ENCODE results near the gene DPH5. TPM values are rescaled to one million over a fixed set of nuclear protein-coding genes. Genes with fewer than 3 reads are reported as not detected.
"Not testable (repeated sequence)": the region's sequence is repeated elsewhere in the genome, so short reads cannot be mapped to it uniquely, and the experiment has no call there.

The DPH5 gene
- total RNA-seq, 4 donors from 2014 or later = 8.1 to 22.2 (median 16.4) TPM

- TF ChIP-seq CTCF (IDR thresholded peaks at IDR 0.05) = no peak
- no peak for TF ChIP-seq POLR2A (IDR thresholded peaks at IDR 0.05)
- 82 to 83% methylated on average over 5 of the region's 5 CpGs for WGBS, 2 donors
- Histone ChIP-seq H3K27me3 (no peaks in the 10 kb centered on the region), H3K27ac (no peak overlapping the region), H3K4me1 (peaks cover 0 to 12% (median 0%) of the 10 kb centered on the region in 3 donors), H3K9me3 (no peaks in the 10 kb centered on the region), H3K36me3 (peaks cover 0 to 21% (median 0%) of the 10 kb centered on the region in 3 donors), H3K4me3 (no peak overlapping the region)
- intact Hi-C loops (cut with DNase I) = no loop called here
- DNase-seq = no peak
Observed at GRCh38 chr1:100959502-100960060, 66.0 kb downstream of the DPH5 start.

DNA sequence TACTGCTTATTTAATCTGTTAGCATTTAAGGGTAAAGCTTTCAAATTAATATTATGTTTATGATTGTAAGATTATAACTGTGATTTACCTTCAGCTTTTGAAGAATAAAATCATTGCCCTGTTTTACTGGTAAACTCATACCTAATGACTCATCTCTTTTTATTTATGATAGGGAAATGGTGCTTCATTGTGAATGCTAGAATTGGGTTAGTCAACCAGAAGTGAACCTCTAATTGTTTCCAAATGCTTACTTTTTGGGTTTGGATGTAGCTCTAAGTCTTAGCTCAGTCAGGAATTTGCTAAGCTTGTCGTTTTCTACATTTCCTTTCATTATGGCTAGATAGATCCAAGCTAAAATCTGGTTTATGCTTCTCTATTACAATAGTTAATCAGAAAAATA lies 70.3 kb downstream of the DPH5 start:
- H3K27me3 ChIP-seq = no peaks in the 10 kb centered on the region
- H3K36me3 ChIP-seq = peaks cover 0 to 12% (median 0%) of the 10 kb centered on the region in 3 donors
- intact Hi-C loops (cut with DNase I) = no loop called here
- no peak for DNase-seq
- no peak overlapping the region for H3K27ac ChIP-seq
- no peaks in the 10 kb centered on the region for H3K9me3 ChIP-seq
- TF ChIP-seq POLR2A (IDR thresholded peaks at IDR 0.05) (no peak), CTCF (IDR thresholded peaks at IDR 0.05) (no peak)
- peaks cover 0 to 33% (median 4%) of the 10 kb centered on the region in 3 donors for H3K4me1 ChIP-seq
- 29 to 36% methylated on average over 1 of the region's 1 CpG for WGBS, 2 donors
- no peak overlapping the region for H3K4me3 ChIP-seq

GRCh38 chr1:100953960-100954730 lies 71.4 kb downstream of the DPH5 start:
- intact Hi-C loops (cut with DNase I) = no loop called here
- WGBS, 2 donors = 82 to 88% methylated on average over 2 of the region's 2 CpGs
- no peaks in the 10 kb centered on the region for H3K9me3 ChIP-seq
- no peak for DNase-seq
- TF ChIP-seq POLR2A (IDR thresholded peaks at IDR 0.05) (no peak), CTCF (IDR thresholded peaks at IDR 0.05) (no peak)
- H3K27ac ChIP-seq = no peak overlapping the region
- H3K4me1 ChIP-seq = peaks cover 9 to 45% (median 16%) of the 10 kb centered on the region in 3 donors
- no peaks in the 10 kb centered on the region for H3K27me3 ChIP-seq
- H3K36me3 ChIP-seq = peaks cover 0 to 12% (median 0%) of the 10 kb centered on the region in 3 donors
- no peak overlapping the region for H3K4me3 ChIP-seq

GRCh38 chr1:100952970-100953369 lies 72.6 kb downstream of the DPH5 start:
- DNase-seq; H3K27me3 ChIP-seq; H3K9me3 ChIP-seq; intact Hi-C loops (cut with DNase I); H3K4me3 ChIP-seq: not testable (repeated sequence)
- H3K4me1 ChIP-seq = peaks cover 11 to 53% (median 21%) of the 10 kb centered on the region in 3 donors
- H3K27ac ChIP-seq = peak overlapping the region in 3 of 4 donors; percentile 27 to 43 (median 40)
- 38 to 55% methylated on average over 1 of the region's 1 CpG for WGBS, 2 donors
- H3K36me3 ChIP-seq = peaks cover 0 to 12% (median 0%) of the 10 kb centered on the region in 3 donors

DNA sequence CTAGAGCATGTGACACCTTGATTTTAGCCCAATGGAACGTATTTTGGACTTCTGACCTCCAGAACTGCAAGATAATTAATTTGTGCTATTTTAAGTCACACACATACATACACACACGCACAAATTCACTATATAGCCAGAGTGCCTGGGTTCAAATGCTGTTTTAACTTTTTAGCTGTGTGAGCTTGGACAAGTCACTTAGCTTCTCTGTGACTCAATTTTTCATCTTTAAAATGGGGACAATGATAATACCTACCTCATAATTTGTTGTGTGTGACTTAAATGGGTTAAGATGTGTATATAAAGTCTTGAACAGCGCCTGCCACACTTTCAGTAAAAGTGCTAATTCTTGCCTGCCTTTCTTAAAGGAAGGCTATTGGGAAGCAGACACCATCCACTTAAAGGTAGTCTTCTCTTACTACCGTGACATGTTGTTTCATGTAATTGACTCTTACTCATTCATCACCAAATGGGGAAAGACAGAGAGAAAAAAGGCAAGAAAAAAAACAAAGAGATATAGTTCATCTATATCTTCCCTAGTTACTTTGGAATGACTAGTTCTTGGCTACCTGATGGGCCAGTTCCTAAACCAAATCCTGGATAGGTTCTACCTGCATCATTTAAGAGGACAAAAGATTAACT lies 73.4 kb downstream of the DPH5 start:
- Histone ChIP-seq H3K27me3 (no peaks in the 10 kb centered on the region), H3K9me3 (no peaks in the 10 kb centered on the region), H3K4me3 (no peak overlapping the region), H3K4me1 (peaks cover 11 to 53% (median 21%) of the 10 kb centered on the region in 3 donors), H3K27ac (no peak overlapping the region), H3K36me3 (peaks cover 0 to 12% (median 0%) of the 10 kb centered on the region in 3 donors)
- no peak for DNase-seq
- intact Hi-C loops (cut with DNase I) = no loop called here
- TF ChIP-seq CTCF (IDR thresholded peaks at IDR 0.05) (no peak), POLR2A (IDR thresholded peaks at IDR 0.05) (no peak)
- 83 to 93% methylated on average over 4 of the region's 4 CpGs for WGBS, 2 donors
